Right kidney (tissue), 1 donor: Measurements from ENCODE around the gene HRAS.

Experiments used
- DNase-seq: peaks from one replicate; pipeline ENCODE4 v3.0.0-alpha.2; 2016

Gene HRAS

GRCh38 chr11:555227-555779, 19.9 kb upstream of the HRAS start:
- DNase-seq = peak; percentile 58

GRCh38 chr11:554428-555226, 19.3 kb upstream of the HRAS start:
- DNase-seq = no peak

GRCh38 chr11:553988-554340, 18.6 kb upstream of the HRAS start:
- DNase-seq = no peak

- DNase-seq = no peak
Measured at GRCh38 chr11:553083-553987, 18.0 kb upstream of the HRAS start.

- DNase-seq = no peak
Measured at GRCh38 chr11:551596-551995, 16.2 kb upstream of the HRAS start.

GRCh38 chr11:551131-551530, 15.8 kb upstream of the HRAS start:
- DNase-seq = no peak

- no peak for DNase-seq
Measured at GRCh38 chr11:550746-551085, 15.3 kb upstream of the HRAS start.

- DNase-seq = no peak
Measured at GRCh38 chr11:550021-550745, 14.8 kb upstream of the HRAS start.

- no peak for DNase-seq
Measured at GRCh38 chr11:548700-549603, 13.6 kb upstream of the HRAS start.

GRCh38 chr11:545171-545570, 9.8 kb upstream of the HRAS start:
- DNase-seq = no peak

GRCh38 chr11:544817-545166, 9.4 kb upstream of the HRAS start:
- DNase-seq = no peak

- no peak for DNase-seq
Measured at GRCh38 chr11:541433-541885, 6.1 kb upstream of the HRAS start.

- DNase-seq = no peak
Measured at GRCh38 chr11:540583-541432, 5.4 kb upstream of the HRAS start.

- no peak for DNase-seq
Measured at GRCh38 chr11:539971-540481, 4.7 kb upstream of the HRAS start.

GRCh38 chr11:538431-539051, 3.2 kb upstream of the HRAS start:
- no peak for DNase-seq

- no peak for DNase-seq
Measured at GRCh38 chr11:537622-538430, 2.5 kb upstream of the HRAS start.

- DNase-seq = peak; percentile 81
Measured at GRCh38 chr11:536841-537621, 1.7 kb upstream of the HRAS start, which contains the start of gene LRRC56. Gene LRRC56 (plus strand): TSS chr11:537527. CDS start chr11:540685, 3,158 bp downstream.

- DNase-seq = no peak
Measured at GRCh38 chr11:535210-535518, 212 bp downstream of the HRAS start.
